Mesenchymal stem cell (in vitro differentiated cells and primary cell): ENCODE measurements around the gene RIOX2.

Experiments
- DNase-seq: peaks from one replicate; pipeline ENCODE4 v3.0.0-alpha.2; 2013
- H2AFZ ChIP-seq: one replicate; pipeline ENCODE4 v1.6.1; 2013; ENCODE audit warnings: low read depth, mild to moderate bottlenecking, control low read depth, inconsistent platforms, low read length, moderate library complexity
- H2AK5ac ChIP-seq: 2 replicates; pipeline ENCODE4 v1.6.1; 2013; ENCODE audit warnings: low read length, moderate library complexity, mild to moderate bottlenecking, inconsistent platforms; ENCODE audit not compliant: severe bottlenecking
- H2BK120ac ChIP-seq: one replicate; pipeline ENCODE4 v1.6.1; 2013; ENCODE audit warnings: low read depth, mild to moderate bottlenecking, inconsistent platforms, low read length, moderate library complexity
- H2BK12ac ChIP-seq, 2 experiments: one replicate each; pipeline ENCODE4 v1.6.1; 2013; ENCODE audit warnings: inconsistent platforms in 2 of 2, low read length in 2 of 2, mild to moderate bottlenecking in 2 of 2, moderate library complexity in 2 of 2, control low read depth in 1 of 2
- H2BK15ac ChIP-seq: one replicate; pipeline ENCODE4 v1.6.1; 2013; ENCODE audit warnings: mild to moderate bottlenecking, low read depth, inconsistent platforms; ENCODE audit not compliant: poor library complexity, severe bottlenecking
- H2BK5ac ChIP-seq: 2 replicates; pipeline ENCODE4 v1.6.1; 2013; ENCODE audit warnings: low read depth, mild to moderate bottlenecking, low read length, control low read depth, inconsistent platforms; ENCODE audit not compliant: poor library complexity, severe bottlenecking
- H3K14ac ChIP-seq, 2 experiments: one replicate each; pipeline ENCODE4 v1.6.1; 2013; ENCODE audit warnings: inconsistent platforms in 2 of 2, low read length in 2 of 2, control low read depth in 1 of 2, mild to moderate bottlenecking in 1 of 2, moderate library complexity in 1 of 2
- H3K18ac ChIP-seq, 2 experiments: one replicate each; pipeline ENCODE4 v1.6.1; 2013; ENCODE audit warnings: inconsistent platforms in 2 of 2, low read length in 2 of 2, control low read depth in 1 of 2, low read depth in 1 of 2, mild to moderate bottlenecking in 1 of 2
- H3K23ac ChIP-seq, 2 experiments: one replicate each; pipeline ENCODE4 v1.6.1; 2013; ENCODE audit warnings: inconsistent platforms in 2 of 2, low read length in 2 of 2, mild to moderate bottlenecking in 2 of 2, moderate library complexity in 2 of 2, control low read depth in 1 of 2
- H3K27ac ChIP-seq: 2 replicates; pipeline ENCODE4 v1.5.1; 2013; ENCODE audit warnings: mild to moderate bottlenecking, moderate library complexity, low read length, control low read depth, inconsistent platforms; ENCODE audit not compliant: poor library complexity, severe bottlenecking
- H3K27me3 ChIP-seq, 2 experiments: 2 replicates each; pipeline versions ENCODE4 v1.6.1 to v1.7.0; 2013; ENCODE audit warnings: low read length in 2 of 2, mild to moderate bottlenecking in 2 of 2, moderate library complexity in 2 of 2, control low read depth in 1 of 2, inconsistent platforms in 1 of 2; ENCODE audit not compliant: control insufficient read depth in 1 of 2, insufficient read depth in 1 of 2
- H3K36me3 ChIP-seq, 2 experiments: 2 replicates each; pipeline versions ENCODE4 v1.6.1 to v1.7.0; 2013; ENCODE audit warnings: low read length in 2 of 2, control low read depth in 1 of 2, inconsistent platforms in 1 of 2, low read depth in 1 of 2, mild to moderate bottlenecking in 1 of 2; ENCODE audit not compliant: insufficient read depth in 2 of 2, control insufficient read depth in 1 of 2
- H3K4ac ChIP-seq, 2 experiments: one replicate each; pipeline ENCODE4 v1.6.1; 2013; ENCODE audit warnings: inconsistent platforms in 2 of 2, low read length in 2 of 2, mild to moderate bottlenecking in 2 of 2, moderate library complexity in 2 of 2, control low read depth in 1 of 2, low read depth in 1 of 2
- H3K4me1 ChIP-seq: 2 replicates; pipeline ENCODE4 v1.6.1; 2013; ENCODE audit warnings: low read depth, low read length, control low read depth; ENCODE audit not compliant: control insufficient read depth, insufficient read depth
- H3K4me2 ChIP-seq: 2 replicates; pipeline ENCODE4 v1.6.1; 2013; ENCODE audit warnings: low read length, mild to moderate bottlenecking, inconsistent platforms; ENCODE audit not compliant: poor library complexity, severe bottlenecking
- H3K4me3 ChIP-seq, 2 experiments: 2 replicates each; pipeline versions ENCODE4 v1.5.1 to v1.7.0; 2013; ENCODE audit warnings: low read length in 2 of 2, mild to moderate bottlenecking in 2 of 2, control low read depth in 1 of 2, low read depth in 1 of 2; ENCODE audit not compliant: insufficient read depth in 1 of 2
- H3K79me1 ChIP-seq: replicated peaks from 2 replicates; pipeline ENCODE4 v1.6.1; 2013; ENCODE audit warnings: mild to moderate bottlenecking, control low read depth, low read length, inconsistent platforms; ENCODE audit not compliant: poor library complexity, severe bottlenecking
- H3K9ac ChIP-seq: 2 replicates; pipeline ENCODE4 v1.7.0; 2013; ENCODE audit warnings: mild to moderate bottlenecking, low read length, moderate library complexity
- H3K9me3 ChIP-seq: 2 replicates; pipeline ENCODE4 v1.7.0; 2013; ENCODE audit warnings: mild to moderate bottlenecking, low read length; ENCODE audit not compliant: control insufficient read depth
- H4K8ac ChIP-seq: one replicate; pipeline ENCODE4 v1.6.1; 2013; ENCODE audit warnings: inconsistent platforms, mild to moderate bottlenecking, low read length, moderate library complexity
- H4K91ac ChIP-seq: one replicate; pipeline ENCODE4 v1.6.1; 2013; ENCODE audit warnings: mild to moderate bottlenecking, low read length, inconsistent platforms
- WGBS: methylation state at CpG from one replicate; pipeline ENCODE4 v1.1.7; 2013; ENCODE audit warnings: mixed read lengths; 5-methylcytosine and 5-hydroxymethylcytosine counted together

RIOX2 gene

GRCh38 chr3:97937205-97937604 is 35.0 kb downstream of the RIOX2 start:
- WGBS = 90% methylated on average over 2 of the region's 2 CpGs
- Histone ChIP-seq H4K8ac (no peak overlapping the region), H3K4me3 (no peak overlapping the region), H3K27ac (no peak overlapping the region), H3K9me3 (no peaks in the 10 kb centered on the region), H2AFZ (no peak overlapping the region), H2BK15ac (no peak overlapping the region), H3K18ac (no peak overlapping the region), H3K9ac (no peak overlapping the region), H3K4me2 (no peak overlapping the region), H3K4ac (no peak overlapping the region), H2BK12ac (no peak overlapping the region), H3K36me3 (peaks cover 3 to 73% of the 10 kb centered on the region in 2 experiments), H2BK5ac (no peak overlapping the region), H3K79me1 (no peaks in the 10 kb centered on the region), H3K23ac (no peak overlapping the region), H2BK120ac (no peak overlapping the region), H3K14ac (no peak overlapping the region), H3K4me1 (no peaks in the 10 kb centered on the region), H3K27me3 (no peaks in the 10 kb centered on the region), H2AK5ac (no peak overlapping the region), H4K91ac (no peak overlapping the region)
- DNase-seq = no peak

- Histone ChIP-seq H2BK5ac (no peak overlapping the region), H3K4me2 (no peak overlapping the region), H3K4ac (no peak overlapping the region), H3K27ac (no peak overlapping the region), H3K23ac (no peak overlapping the region), H3K9me3 (no peaks in the 10 kb centered on the region), H2AFZ (no peak overlapping the region), H3K79me1 (no peaks in the 10 kb centered on the region), H3K14ac (no peak overlapping the region), H3K36me3 (peaks cover 3 to 64% of the 10 kb centered on the region in 2 experiments), H4K8ac (no peak overlapping the region), H2BK12ac (no peak overlapping the region), H2AK5ac (no peak overlapping the region), H3K4me1 (no peaks in the 10 kb centered on the region), H3K18ac (no peak overlapping the region), H2BK15ac (no peak overlapping the region), H4K91ac (no peak overlapping the region), H2BK120ac (no peak overlapping the region), H3K9ac (no peak overlapping the region), H3K4me3 (no peak overlapping the region), H3K27me3 (no peaks in the 10 kb centered on the region)
- WGBS = 88% methylated on average over 1 of the region's 1 CpG
- no peak for DNase-seq
These were observed 36.4 kb downstream of the RIOX2 start for GRCh38 chr3:97935842-97936241.

GRCh38 chr3:97934980-97935695 is 37.1 kb downstream of the RIOX2 start:
- Histone ChIP-seq H3K4me3 (no peak overlapping the region), H4K91ac (no peak overlapping the region), H3K4ac (no peak overlapping the region), H2BK12ac (no peak overlapping the region), H4K8ac (no peak overlapping the region), H3K4me2 (no peak overlapping the region), H3K18ac (no peak overlapping the region), H3K9ac (no peak overlapping the region), H2BK120ac (no peak overlapping the region), H2AFZ (no peak overlapping the region), H3K14ac (no peak overlapping the region), H3K27me3 (no peaks in the 10 kb centered on the region), H3K4me1 (no peaks in the 10 kb centered on the region), H3K27ac (no peak overlapping the region), H3K79me1 (no peaks in the 10 kb centered on the region), H3K9me3 (peaks cover 7% of the 10 kb centered on the region), H3K36me3 (peaks cover 3 to 67% of the 10 kb centered on the region in 2 experiments), H2AK5ac (no peak overlapping the region), H2BK5ac (no peak overlapping the region), H3K23ac (no peak overlapping the region), H2BK15ac (no peak overlapping the region)
- 97% methylated on average over 3 of the region's 3 CpGs for WGBS
- DNase-seq = no peak

DNA sequence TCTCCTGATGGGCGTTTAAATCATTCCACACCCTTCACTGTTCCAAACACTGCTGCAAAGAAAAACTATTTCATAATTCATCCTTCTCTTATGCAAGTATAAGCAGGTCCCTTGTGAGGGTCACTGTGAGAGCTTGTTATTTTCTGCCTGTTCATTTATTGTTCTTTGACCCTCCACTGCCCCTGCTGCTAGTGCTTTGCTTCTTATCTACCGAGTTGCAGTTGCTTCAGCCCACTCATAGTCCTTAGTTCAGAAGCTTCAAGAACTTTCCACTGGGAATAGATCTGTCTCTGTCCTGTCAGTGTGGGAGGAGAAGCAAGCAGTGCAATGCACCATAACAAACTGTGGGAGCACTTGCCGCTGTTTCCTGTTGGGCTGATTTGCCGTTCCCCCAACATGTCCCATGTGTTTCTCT is 39.8 kb downstream of the RIOX2 start:
- H2AFZ ChIP-seq = no peak overlapping the region
- no peaks in the 10 kb centered on the region for H3K27me3 ChIP-seq
- H2BK5ac ChIP-seq = no peak overlapping the region
- no peak overlapping the region for H3K4ac ChIP-seq
- 76% methylated on average over 4 of the region's 4 CpGs for WGBS
- H3K36me3 ChIP-seq = peaks cover 3 to 51% of the 10 kb centered on the region in 2 experiments
- DNase-seq = peak; percentile 4
- no peak overlapping the region for H3K27ac ChIP-seq
- H3K23ac ChIP-seq = no peak overlapping the region
- H3K4me3 ChIP-seq = peak overlapping the region in 1 of 2 experiments; percentile 6
- no peak overlapping the region for H2BK120ac ChIP-seq
- H4K91ac ChIP-seq = no peak overlapping the region
- H3K79me1 ChIP-seq = no peaks in the 10 kb centered on the region
- no peak overlapping the region for H3K14ac ChIP-seq
- no peak overlapping the region for H2AK5ac ChIP-seq
- no peak overlapping the region for H3K4me2 ChIP-seq
- no peak overlapping the region for H3K9ac ChIP-seq
- H2BK12ac ChIP-seq = no peak overlapping the region
- H4K8ac ChIP-seq = no peak overlapping the region
- no peak overlapping the region for H3K18ac ChIP-seq
- H3K9me3 ChIP-seq = peaks cover 8% of the 10 kb centered on the region
- no peaks in the 10 kb centered on the region for H3K4me1 ChIP-seq
- no peak overlapping the region for H2BK15ac ChIP-seq
